MM.1S (cell line): ENCODE measurements around the gene FRMD3.

Experiments
- DNase-seq: peaks from one replicate; pipeline ENCODE4 v3.0.0-alpha.2; 2015
- H2AFZ ChIP-seq: fragments of 300-600 bp; sonication (generic); 2 replicates; pipeline ENCODE4 v1.6.0; 2016; ENCODE audit warnings: antibody characterized with exemption, low read length
- H3F3A ChIP-seq: fragments of 300-600 bp; sonication (generic); 2 replicates; pipeline ENCODE4 v1.6.1; 2016; ENCODE audit warnings: mild to moderate bottlenecking, antibody characterized with exemption, low read length, moderate library complexity, mixed read lengths; ENCODE audit not compliant: insufficient read depth
- H3K27ac ChIP-seq: fragments of 300-600 bp; sonication (generic); 2 replicates; pipeline ENCODE4 v1.5.1; 2016; ENCODE audit warnings: mild to moderate bottlenecking, low read length
- H3K27me3 ChIP-seq: fragments of 300-600 bp; sonication (generic); replicated peaks from 2 replicates; pipeline ENCODE4 v1.6.0; 2016; ENCODE audit warnings: low read length; ENCODE audit not compliant: insufficient read depth
- H3K36me3 ChIP-seq: fragments of 300-600 bp; sonication (generic); replicated peaks from 2 replicates; pipeline ENCODE4 v1.6.1; 2016; ENCODE audit warnings: mild to moderate bottlenecking, low read length, mixed read lengths; ENCODE audit not compliant: insufficient read depth
- H3K4me1 ChIP-seq: fragments of 300-600 bp; sonication (generic); 2 replicates; pipeline ENCODE4 v1.6.1; 2016; ENCODE audit warnings: low read length, mixed read lengths
- H3K4me2 ChIP-seq: fragments of 300-600 bp; sonication (generic); 2 replicates; pipeline ENCODE4 v1.6.0; 2016; ENCODE audit warnings: low read depth, low read length
- H3K4me3 ChIP-seq: fragments of 300-600 bp; sonication (generic); 2 replicates; pipeline ENCODE4 v1.5.1; 2016; ENCODE audit warnings: low read length, mixed read lengths
- H3K79me2 ChIP-seq: fragments of 300-600 bp; sonication (generic); 2 replicates; pipeline ENCODE4 v1.6.1; 2016; ENCODE audit warnings: mixed run types, low read length, mixed read lengths
- H3K9ac ChIP-seq: fragments of 300-600 bp; sonication (generic); 2 replicates; pipeline ENCODE4 v1.6.1; 2016; ENCODE audit warnings: low read length, mixed read lengths
- H3K9me2 ChIP-seq: fragments of 300-600 bp; sonication (generic); replicated peaks from 2 replicates; pipeline ENCODE4 v1.6.1; 2016; ENCODE audit warnings: mild to moderate bottlenecking, low read length, mixed read lengths; ENCODE audit not compliant: insufficient read depth
- H3K9me3 ChIP-seq: fragments of 300-600 bp; sonication (generic); replicated peaks from 2 replicates; pipeline ENCODE4 v1.6.1; 2016; ENCODE audit warnings: mild to moderate bottlenecking, low read length, mixed read lengths; ENCODE audit not compliant: insufficient read depth
- H4K20me1 ChIP-seq: fragments of 300-600 bp; sonication (generic); 2 replicates; pipeline ENCODE4 v1.6.1; 2016; ENCODE audit warnings: mild to moderate bottlenecking, low read length, moderate library complexity, mixed read lengths; ENCODE audit not compliant: insufficient read depth
- CTCF ChIP-seq: fragments of 300-600 bp; sonication (generic); IDR thresholded peaks from 2 replicates; pipeline ENCODE4 v1.5.1; 2016; ENCODE audit warnings: antibody characterized with exemption, low read length, mixed read lengths
- EZH2 ChIP-seq: fragments of 300-600 bp; sonication (generic); optimal IDR thresholded peaks from 2 replicates; pipeline ENCODE3; 2017; ENCODE audit warnings: low read depth, mild to moderate bottlenecking, antibody characterized with exemption, low read length, mixed read lengths
- EZH2phosphoT487 ChIP-seq: fragments of 300-600 bp; sonication (generic); IDR thresholded peaks from 2 replicates; pipeline ENCODE4 v1.6.1; 2018; ENCODE audit warnings: antibody characterized with exemption, low read length

Gene FRMD3

GRCh38 chr9:83533296-83533695, 4.9 kb downstream of the FRMD3 start:
- no peaks in the 10 kb centered on the region for H3K9me2 ChIP-seq
- no peaks in the 10 kb centered on the region for H4K20me1 ChIP-seq
- no peak overlapping the region for H3K4me3 ChIP-seq
- TF ChIP-seq EZH2phosphoT487 = no peak
- TF ChIP-seq CTCF = no peak
- no peak for TF ChIP-seq EZH2
- peaks cover 5% of the 10 kb centered on the region; the same call in 1 of the 2 replicates for H3K4me1 ChIP-seq
- H2AFZ ChIP-seq = no peak overlapping the region
- no peaks in the 10 kb centered on the region for H3F3A ChIP-seq
- no peaks in the 10 kb centered on the region for H3K9me3 ChIP-seq
- H3K9ac ChIP-seq = no peak overlapping the region
- DNase-seq = no peak
- no peaks in the 10 kb centered on the region for H3K27me3 ChIP-seq
- H3K79me2 ChIP-seq = no peaks in the 10 kb centered on the region
- no peak overlapping the region for H3K27ac ChIP-seq
- H3K36me3 ChIP-seq = no peaks in the 10 kb centered on the region
- no peak overlapping the region for H3K4me2 ChIP-seq

GRCh38 chr9:83526901-83527300, 11.3 kb downstream of the FRMD3 start:
- H3K27ac ChIP-seq = no peak overlapping the region
- no peak overlapping the region for H3K9ac ChIP-seq
- H3K4me2 ChIP-seq = no peak overlapping the region

GRCh38 chr9:83526211-83526610, 12.0 kb downstream of the FRMD3 start:
- no peak for DNase-seq
- no peaks in the 10 kb centered on the region for H3K36me3 ChIP-seq
- H3K27me3 ChIP-seq = no peaks in the 10 kb centered on the region
- H3K9me2 ChIP-seq = no peaks in the 10 kb centered on the region
- 0 out of 2 replicates have a peak, but pooled peaks cover 2% of the 10 kb centered on the region for H3K4me1 ChIP-seq
- H3K79me2 ChIP-seq = no peaks in the 10 kb centered on the region
- H2AFZ ChIP-seq = no peak overlapping the region
- no peaks in the 10 kb centered on the region for H3F3A ChIP-seq
- TF ChIP-seq EZH2 = no peak
- no peak for TF ChIP-seq EZH2phosphoT487
- TF ChIP-seq CTCF = no peak
- H3K4me2 ChIP-seq = no peak overlapping the region
- H3K9me3 ChIP-seq = no peaks in the 10 kb centered on the region
- no peak overlapping the region for H3K4me3 ChIP-seq
- no peak overlapping the region for H3K9ac ChIP-seq
- H3K27ac ChIP-seq = no peak overlapping the region
- no peaks in the 10 kb centered on the region for H4K20me1 ChIP-seq

More at GRCh38 chr9:83526901-83527300, 11.3 kb downstream of the FRMD3 start:
- H3K79me2 ChIP-seq = no peaks in the 10 kb centered on the region
- H3K27me3 ChIP-seq = no peaks in the 10 kb centered on the region
- no peaks in the 10 kb centered on the region for H3K9me3 ChIP-seq
- 0 out of 2 replicates have a peak, but pooled peaks cover 2% of the 10 kb centered on the region for H3K4me1 ChIP-seq
- no peaks in the 10 kb centered on the region for H3K36me3 ChIP-seq
- no peak for TF ChIP-seq EZH2phosphoT487
- TF ChIP-seq CTCF = no peak
- TF ChIP-seq EZH2 = no peak
- H3K9me2 ChIP-seq = no peaks in the 10 kb centered on the region
- H2AFZ ChIP-seq = no peak overlapping the region
- H3K4me3 ChIP-seq = no peak overlapping the region
- H4K20me1 ChIP-seq = no peaks in the 10 kb centered on the region
- DNase-seq = no peak
- no peaks in the 10 kb centered on the region for H3F3A ChIP-seq
